ENCODE data around the gene EN2. TPM values are rescaled to one million over a fixed set of nuclear protein-coding genes. Genes with fewer than 3 reads are reported as not detected.

Gene EN2
- total RNA-seq, 1 experiment from 2014 or later, result not detected

- CTCF ChIA-PET, result no interaction called here
- H3K36me3 ChIP-seq (ENCODE audit: insufficient read depth, low read length, poor library complexity, severe bottlenecking), result no peaks in the 10 kb centered on the region
These were observed 11.6 kb downstream of the EN2 start for GRCh38 chr7:155469311-155470185.

DNA sequence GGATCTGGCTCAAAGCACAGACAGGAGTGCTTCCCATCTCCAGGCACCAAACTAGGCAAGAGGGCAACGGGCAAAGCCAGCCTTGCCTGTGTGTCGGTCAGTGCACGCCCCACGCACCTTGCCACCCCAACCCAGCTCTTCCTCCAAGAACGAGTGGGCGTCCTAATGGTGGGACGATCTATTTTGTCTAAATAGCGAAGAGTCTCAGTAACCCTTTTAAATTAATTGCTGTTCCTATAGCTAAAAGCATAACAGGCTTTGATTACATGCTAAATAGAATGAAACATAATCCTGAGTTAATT, 12.2 kb downstream of the EN2 start:
- H3K27ac ChIP-seq (ENCODE audit: low read depth, low read length, poor library complexity, severe bottlenecking), result no peak overlapping the region
- BruUV-seq (replicated peaks), result no TSS peak
- H3K9me3 ChIP-seq (ENCODE audit: low read depth, low read length, poor library complexity, severe bottlenecking), result no peaks in the 10 kb centered on the region
- DNase-seq (ENCODE audit: low spot score), result no peak
- no peaks in the 10 kb centered on the region for H3K36me3 ChIP-seq (ENCODE audit: insufficient read depth, low read length, poor library complexity, severe bottlenecking)
- peaks cover 44% of the 10 kb centered on the region for H3K4me1 ChIP-seq (ENCODE audit: insufficient read depth, low read length, poor library complexity, severe bottlenecking)
- CTCF ChIA-PET, result no interaction called here
- TF ChIP-seq CTCF (conservative IDR thresholded peaks at IDR 0.05; ENCODE audit: low read depth, low read length) (no peak), EZH2 (IDR thresholded peaks at IDR 0.05; ENCODE audit: borderline replicate concordance, low read depth, low read length, poor library complexity, severe bottlenecking) (no peak)
- no peak overlapping the region for H3K4me3 ChIP-seq (ENCODE audit: low read depth, low read length, poor library complexity, severe bottlenecking)
- intact Hi-C loops (cut with micrococcal nuclease; ENCODE audit: unreplicated experiment), result no loop called here
- POLR2A ChIA-PET (ENCODE audit: low non-redundant PET), result no interaction called here
- peaks cover 90% of the 10 kb centered on the region for H3K27me3 ChIP-seq (replicated peaks; ENCODE audit: insufficient read depth, low read depth, low read length, poor library complexity)

More at GRCh38 chr7:155469311-155470185, 11.6 kb downstream of the EN2 start:
- POLR2A ChIA-PET (ENCODE audit: low non-redundant PET), result no interaction called here
- no peak for TF ChIP-seq EZH2 (IDR thresholded peaks at IDR 0.05; ENCODE audit: borderline replicate concordance, low read depth, low read length, poor library complexity, severe bottlenecking)
- TF ChIP-seq CTCF (conservative IDR thresholded peaks at IDR 0.05; ENCODE audit: low read depth, low read length), result no peak
- BruUV-seq (replicated peaks), result no TSS peak
- intact Hi-C loops (cut with micrococcal nuclease; ENCODE audit: unreplicated experiment), result no loop called here
- no peaks in the 10 kb centered on the region for H3K9me3 ChIP-seq (ENCODE audit: low read depth, low read length, poor library complexity, severe bottlenecking)
- no peak overlapping the region for H3K27ac ChIP-seq (ENCODE audit: low read depth, low read length, poor library complexity, severe bottlenecking)
- H3K27me3 ChIP-seq (replicated peaks; ENCODE audit: insufficient read depth, low read depth, low read length, poor library complexity), result peaks cover 94% of the 10 kb centered on the region
- no peak for DNase-seq (ENCODE audit: low spot score)
- no peak overlapping the region for H3K4me3 ChIP-seq (ENCODE audit: low read depth, low read length, poor library complexity, severe bottlenecking)
- H3K4me1 ChIP-seq (ENCODE audit: insufficient read depth, low read length, poor library complexity, severe bottlenecking), result peaks cover 44% of the 10 kb centered on the region

GRCh38 chr7:155470686-155471638, 13.0 kb downstream of the EN2 start:
- ChIA-PET POLR2A (ENCODE audit: low non-redundant PET) (no interaction called here), CTCF (no interaction called here)
- no peak overlapping the region for H3K4me3 ChIP-seq (ENCODE audit: low read depth, low read length, poor library complexity, severe bottlenecking)

More at GRCh38 chr7:155470686-155471638, 13.0 kb downstream of the EN2 start:
- H3K27me3 ChIP-seq (replicated peaks; ENCODE audit: insufficient read depth, low read depth, low read length, poor library complexity), result peaks cover 88% of the 10 kb centered on the region
- BruUV-seq (replicated peaks), result no TSS peak
- DNase-seq (ENCODE audit: low spot score), result peak; percentile 55
- peaks cover 44% of the 10 kb centered on the region for H3K4me1 ChIP-seq (ENCODE audit: insufficient read depth, low read length, poor library complexity, severe bottlenecking)
- H3K36me3 ChIP-seq (ENCODE audit: insufficient read depth, low read length, poor library complexity, severe bottlenecking), result no peaks in the 10 kb centered on the region
- no peaks in the 10 kb centered on the region for H3K9me3 ChIP-seq (ENCODE audit: low read depth, low read length, poor library complexity, severe bottlenecking)
- H3K27ac ChIP-seq (ENCODE audit: low read depth, low read length, poor library complexity, severe bottlenecking), result no peak overlapping the region
- intact Hi-C loops (cut with micrococcal nuclease; ENCODE audit: unreplicated experiment), result no loop called here
- TF ChIP-seq EZH2 (IDR thresholded peaks at IDR 0.05; ENCODE audit: borderline replicate concordance, low read depth, low read length, poor library complexity, severe bottlenecking) (no peak), CTCF (conservative IDR thresholded peaks at IDR 0.05; ENCODE audit: low read depth, low read length) (no peak)
